GM12872 (cell line): ENCODE data around the gene LDLRAD4.

Experiments
- CTCF ChIP-seq: IDR thresholded peaks from 3 replicates; pipeline ENCODE4 v1.5.1; 2011; ENCODE audit warnings: low read depth, mild to moderate bottlenecking, low read length, moderate library complexity; ENCODE audit not compliant: insufficient read depth

The LDLRAD4 gene

GRCh38 chr18:13551841-13552733, 333.5 kb downstream of the LDLRAD4 start:
- TF ChIP-seq CTCF: no peak

DNA sequence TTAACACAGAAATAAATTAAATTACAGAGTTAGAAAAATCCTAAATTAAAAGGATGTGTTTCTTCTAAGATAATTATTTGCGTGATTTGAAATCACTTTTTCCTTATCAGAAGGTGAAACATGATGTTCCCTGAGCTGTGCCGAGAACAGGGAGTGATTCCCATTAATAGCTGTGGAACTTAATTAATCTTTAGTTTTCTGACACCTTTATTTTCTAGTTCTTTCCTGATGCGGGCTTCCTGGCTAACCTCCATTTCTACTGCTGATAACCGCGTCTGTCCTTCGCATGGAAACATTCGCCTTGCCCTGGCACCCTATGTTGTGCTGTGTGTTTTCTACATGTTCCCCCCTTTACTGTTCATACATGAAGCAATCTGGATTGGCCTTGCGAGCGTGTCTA, 334.9 kb downstream of the LDLRAD4 start:
- no peak for TF ChIP-seq CTCF

GRCh38 chr18:13555192-13555591, 336.6 kb downstream of the LDLRAD4 start:
- no peak for TF ChIP-seq CTCF

DNA sequence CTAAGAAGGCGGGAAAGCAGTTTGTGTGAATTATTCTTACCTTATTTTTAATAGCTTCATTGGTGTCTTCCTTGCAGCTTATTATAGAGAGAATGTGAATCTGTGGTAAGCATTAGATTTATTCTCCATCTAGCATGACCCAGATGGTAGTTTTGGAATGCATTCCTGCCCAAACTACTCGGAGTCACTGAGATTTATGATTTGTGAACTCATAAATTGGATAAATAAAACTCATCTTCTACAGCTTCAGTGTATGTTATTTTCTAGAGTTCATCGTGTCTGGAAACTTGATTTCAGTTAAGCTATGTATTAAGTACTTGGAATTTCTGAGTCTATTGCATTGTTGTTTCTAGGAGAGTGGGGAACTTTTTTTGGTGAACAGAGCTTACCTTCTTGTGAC, 337.3 kb downstream of the LDLRAD4 start:
- no peak for TF ChIP-seq CTCF

DNA sequence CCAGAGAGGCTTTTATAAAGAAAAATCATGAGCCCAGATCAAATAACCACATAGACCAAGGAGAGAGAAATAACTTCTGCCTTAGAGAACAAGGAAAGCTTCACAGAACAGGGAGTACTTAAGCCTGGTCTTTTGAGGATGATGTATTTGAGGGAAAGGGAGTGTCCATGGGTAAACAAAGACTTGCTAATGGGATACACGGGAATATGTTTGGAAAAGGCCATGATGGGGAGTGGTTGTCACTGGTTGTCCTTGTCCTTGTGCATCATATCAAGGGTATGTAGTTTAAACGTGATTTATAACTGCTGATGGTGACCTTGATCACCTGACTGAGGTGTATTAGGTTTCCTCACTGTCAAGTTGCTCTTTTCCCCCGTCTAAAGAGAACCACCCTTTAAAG, 337.9 kb downstream of the LDLRAD4 start:
- TF ChIP-seq CTCF: no peak

DNA sequence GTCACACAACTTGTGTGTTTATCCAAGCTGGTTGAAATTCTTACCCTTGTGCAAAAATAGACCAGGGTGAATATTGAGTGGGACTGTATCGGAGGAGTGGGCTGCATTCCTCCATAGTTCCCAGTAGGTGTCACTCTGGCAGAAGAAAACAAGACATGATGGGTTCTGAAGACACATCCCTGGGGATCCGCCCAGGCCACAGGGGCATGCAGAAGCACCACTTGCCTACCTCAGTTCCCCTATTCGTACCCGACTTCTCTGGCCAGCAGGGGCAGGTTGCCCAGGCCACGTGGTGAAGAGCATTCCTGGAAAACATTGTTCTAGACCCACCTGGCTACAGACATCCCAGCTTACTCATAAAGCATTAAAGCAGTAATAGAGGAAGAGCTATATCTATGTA, 339.6 kb downstream of the LDLRAD4 start:
- peak; percentile 86 for TF ChIP-seq CTCF

DNA sequence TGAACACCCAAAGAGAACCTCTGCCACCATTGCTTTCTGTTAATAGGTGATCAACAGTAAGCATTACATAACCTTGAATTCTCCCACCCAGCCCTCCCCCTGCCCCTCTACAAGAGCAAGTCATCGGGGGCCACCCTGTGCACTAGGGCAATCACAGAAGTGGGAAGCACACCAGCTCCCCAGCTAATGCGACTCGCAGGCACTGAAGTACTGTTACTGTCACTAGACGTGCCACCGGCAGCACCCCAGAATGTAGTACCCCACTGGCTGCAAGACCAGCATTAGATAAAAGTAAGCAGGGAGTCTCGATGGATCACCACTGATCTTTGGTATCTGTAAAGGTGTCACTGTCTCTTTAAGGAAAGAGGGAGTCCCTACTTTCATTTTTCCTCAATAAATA, 340.2 kb downstream of the LDLRAD4 start:
- TF ChIP-seq CTCF: no peak
